ENCODE measurements around the gene HHIP.

Gene HHIP

GRCh38 chr4:144645631-144646522 is at the start of gene HHIP:
TSS of gene HHIP (plus strand) at chr4:144646156. CDS start at chr4:144646676, 520 bp downstream.
- H3K4me3 ChIP-seq (ENCODE audit: low read depth, low read length), result no peak within 1 kb of the TSS
- no peak for DNase-seq (ENCODE audit: low read depth)
- no peak for TF ChIP-seq CTCF (IDR thresholded peaks at IDR 0.05; ENCODE audit: control insufficient read depth, extremely low read depth, insufficient read depth)

GRCh38 chr4:144597171-144597570 is 48.8 kb upstream of the HHIP start:
- no peak for TF ChIP-seq CTCF (IDR thresholded peaks at IDR 0.05; ENCODE audit: control insufficient read depth, extremely low read depth, insufficient read depth)
- no peak for DNase-seq (ENCODE audit: low read depth)

GRCh38 chr4:144599621-144600020 is 46.3 kb upstream of the HHIP start:
- no peak for TF ChIP-seq CTCF (IDR thresholded peaks at IDR 0.05; ENCODE audit: control insufficient read depth, extremely low read depth, insufficient read depth)
- no peak overlapping the region for H3K4me3 ChIP-seq (ENCODE audit: low read depth, low read length)
- no peak for DNase-seq (ENCODE audit: low read depth)

More at GRCh38 chr4:144597171-144597570, 48.8 kb upstream of the HHIP start:
- H3K4me3 ChIP-seq (ENCODE audit: low read depth, low read length), result no peak overlapping the region

- TF ChIP-seq CTCF (IDR thresholded peaks at IDR 0.05; ENCODE audit: control insufficient read depth, extremely low read depth, insufficient read depth), result no peak
- no peak for DNase-seq (ENCODE audit: low read depth)
- no peak overlapping the region for H3K4me3 ChIP-seq (ENCODE audit: low read depth, low read length)
Measured at GRCh38 chr4:144611850-144612249, 34.1 kb upstream of the HHIP start.

GRCh38 chr4:144614850-144615585 is 30.9 kb upstream of the HHIP start:
- H3K4me3 ChIP-seq (ENCODE audit: low read depth, low read length), result no peak overlapping the region
- TF ChIP-seq CTCF (IDR thresholded peaks at IDR 0.05; ENCODE audit: control insufficient read depth, extremely low read depth, insufficient read depth), result no peak
- no peak for DNase-seq (ENCODE audit: low read depth)

GRCh38 chr4:144621681-144622080 is 24.3 kb upstream of the HHIP start:
- no peak for DNase-seq (ENCODE audit: low read depth)
- TF ChIP-seq CTCF (IDR thresholded peaks at IDR 0.05; ENCODE audit: control insufficient read depth, extremely low read depth, insufficient read depth), result no peak
- no peak overlapping the region for H3K4me3 ChIP-seq (ENCODE audit: low read depth, low read length)
